GM19463 (cell line): Measurements from ENCODE around the gene KHDRBS2.
"Not testable (repeated sequence)": the region's sequence is repeated elsewhere in the genome, so short reads cannot be mapped to it uniquely, and the experiment has no call there.

ENCODE experiments used
- ATAC-seq: cut with Tn5 transposase; IDR thresholded peaks from one replicate; pipeline ENCODE4 v1.9.1; 2021; ENCODE audit warnings: mild to moderate bottlenecking, moderate library complexity; ENCODE audit not compliant: unreplicated experiment

The KHDRBS2 gene

GRCh38 chr6:61869632-61870400, 416.2 kb downstream of the KHDRBS2 start:
- ATAC-seq, result no peak

- ATAC-seq, result no peak
Observed at GRCh38 chr6:61868507-61869080, 417.4 kb downstream of the KHDRBS2 start.

DNA sequence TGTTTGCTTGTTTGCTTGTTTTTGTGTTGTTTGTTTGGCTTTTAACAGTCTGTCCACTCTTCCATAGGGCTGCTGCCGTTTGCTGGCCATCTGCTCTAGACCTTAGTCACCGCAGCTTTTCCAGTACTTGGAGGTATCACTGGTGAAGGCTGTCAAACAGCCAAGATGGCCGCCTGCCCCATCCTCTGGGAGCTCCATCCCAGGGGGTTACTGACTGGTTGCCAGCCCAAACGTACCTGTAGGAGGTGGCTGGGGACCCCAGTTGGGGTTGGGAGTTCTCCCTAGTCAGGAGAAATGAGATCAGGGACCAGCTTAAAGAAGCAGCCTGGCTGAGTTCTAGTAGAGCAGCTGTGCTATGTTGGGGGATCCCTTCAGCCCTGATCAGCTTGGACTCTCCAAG, 418.4 kb downstream of the KHDRBS2 start:
- ATAC-seq, result no peak

DNA sequence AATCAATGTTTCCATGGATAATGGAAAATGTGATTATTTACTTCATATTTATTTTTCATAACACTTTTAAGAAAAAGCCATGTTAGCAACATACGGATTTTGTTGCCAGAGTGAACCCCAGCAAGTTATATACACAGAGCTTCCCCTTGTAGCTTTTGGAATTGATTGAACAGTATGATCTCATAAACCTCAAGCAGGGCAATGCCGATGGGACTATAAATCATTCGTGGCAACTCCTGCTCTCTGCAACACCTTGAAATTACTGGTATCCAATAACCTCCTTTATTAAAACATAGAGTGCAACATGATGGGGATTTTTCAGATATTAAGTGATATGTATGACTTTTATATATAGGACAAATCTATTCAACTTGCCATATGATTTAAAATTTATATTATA, 428.5 kb downstream of the KHDRBS2 start:
- ATAC-seq, result no peak

- no peak for ATAC-seq
Observed at GRCh38 chr6:61841958-61842357, 444.1 kb downstream of the KHDRBS2 start.

GRCh38 chr6:61835237-61835636, 450.8 kb downstream of the KHDRBS2 start:
- no peak for ATAC-seq

GRCh38 chr6:61833176-61833755, 452.8 kb downstream of the KHDRBS2 start:
- no peak for ATAC-seq

DNA sequence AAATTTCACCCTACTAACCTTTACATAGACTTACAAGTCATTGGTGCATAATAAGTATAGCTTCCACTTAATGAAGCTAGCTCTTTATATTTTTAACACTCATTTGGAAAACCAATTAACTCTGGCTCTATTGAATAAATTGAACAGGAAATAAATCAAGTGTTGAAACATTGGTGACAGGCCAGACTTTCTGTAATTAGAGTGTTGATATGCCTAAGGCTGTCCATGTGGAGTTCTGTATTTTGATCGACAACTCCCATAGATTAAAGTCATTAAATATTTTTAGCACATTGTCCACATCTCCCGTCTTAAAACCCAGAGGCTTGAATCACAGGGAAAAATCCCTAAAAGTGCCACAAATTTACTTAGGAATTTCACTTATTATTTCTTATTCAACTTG, 468.3 kb downstream of the KHDRBS2 start:
- no peak for ATAC-seq

DNA sequence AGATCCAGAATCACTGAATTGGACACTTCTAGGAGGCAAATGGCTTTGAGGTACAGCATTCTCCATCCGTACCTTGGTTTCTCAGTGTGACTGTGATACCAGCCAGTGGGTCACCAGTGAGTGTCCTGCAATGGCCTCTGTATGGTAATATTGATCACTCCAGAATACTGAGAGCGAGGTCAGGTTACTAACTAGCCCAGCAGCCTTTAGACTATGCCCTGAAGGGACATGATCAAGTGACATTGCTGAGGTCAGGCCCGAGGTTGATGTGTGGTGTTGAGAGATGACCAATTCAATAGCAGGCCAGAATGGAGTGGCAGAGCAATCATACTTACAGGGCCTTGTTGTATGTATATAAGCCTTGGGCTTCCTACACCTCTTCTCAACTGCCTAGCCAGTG, 476.0 kb downstream of the KHDRBS2 start:
- ATAC-seq, result no peak

DNA sequence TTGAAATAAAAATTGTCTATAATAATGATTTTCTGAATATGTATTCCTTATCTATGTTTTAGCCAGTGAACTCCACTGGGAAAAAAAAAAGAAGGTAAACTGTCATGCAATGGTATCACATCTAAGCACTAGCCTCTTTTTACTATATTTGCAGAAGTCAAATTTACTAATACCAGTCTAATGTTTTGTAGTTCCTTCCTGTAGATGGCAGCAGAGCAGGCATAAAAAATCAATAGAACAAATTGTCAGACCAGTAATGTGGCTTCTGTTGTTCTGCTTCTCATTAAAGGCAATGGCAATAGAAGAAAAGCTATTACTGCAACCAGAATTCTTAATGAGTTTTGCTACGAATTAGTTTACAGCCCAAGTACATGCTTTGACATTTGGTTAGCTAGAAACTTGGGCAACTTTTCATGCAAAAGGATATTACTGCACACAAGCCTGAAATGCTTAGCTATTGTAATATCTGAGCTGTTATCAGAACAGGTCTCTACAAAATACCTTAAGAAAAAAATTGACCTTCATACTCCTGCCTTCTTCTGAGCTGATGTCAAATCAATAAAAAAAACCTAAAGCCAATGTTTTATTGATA, 476.9 kb downstream of the KHDRBS2 start:
- no peak for ATAC-seq

- ATAC-seq, result no peak
Observed at GRCh38 chr6:61787998-61788397, 498.0 kb downstream of the KHDRBS2 start.

DNA sequence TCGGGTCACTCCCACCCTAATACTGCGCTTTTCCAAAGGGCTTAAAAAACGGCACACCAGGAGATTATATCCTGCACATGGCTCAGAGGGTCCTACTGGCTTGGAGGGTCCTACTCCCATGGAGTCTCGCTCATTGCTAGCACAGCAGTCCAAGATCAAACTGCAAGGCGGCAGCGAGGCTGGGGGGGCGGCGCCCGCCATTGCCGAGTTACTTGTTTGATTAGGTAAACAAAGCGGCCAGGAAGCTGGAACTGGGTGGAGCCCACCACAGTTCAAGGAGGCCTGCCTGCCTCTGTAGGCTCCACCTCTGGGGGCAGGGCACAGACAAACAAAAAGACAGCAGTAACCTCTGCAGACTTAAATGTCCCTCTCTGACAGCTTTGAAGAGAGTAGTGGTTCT, 516.6 kb downstream of the KHDRBS2 start:
- ATAC-seq, result not testable (repeated sequence)

DNA sequence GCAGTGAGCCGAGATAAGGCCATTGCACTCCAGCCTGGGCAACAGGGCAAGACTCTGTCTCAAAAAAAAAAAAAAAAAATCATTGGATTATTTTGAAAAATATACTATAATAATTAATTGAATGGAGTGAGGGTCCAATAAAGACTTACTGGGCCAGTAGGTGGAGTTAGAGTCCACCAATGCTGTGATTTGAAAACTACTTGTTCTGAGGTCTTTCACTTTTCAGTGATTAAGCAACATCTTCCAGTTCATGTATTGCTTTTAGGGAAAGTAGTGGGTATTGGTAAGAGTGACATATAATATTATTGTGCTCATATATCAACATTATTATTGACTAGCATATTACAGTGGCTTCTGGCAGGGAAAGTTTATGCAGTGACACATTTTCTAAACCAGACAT, 530.3 kb downstream of the KHDRBS2 start:
- ATAC-seq, result no peak

- ATAC-seq, result no peak
Observed at GRCh38 chr6:61751986-61752385, 534.0 kb downstream of the KHDRBS2 start.

DNA sequence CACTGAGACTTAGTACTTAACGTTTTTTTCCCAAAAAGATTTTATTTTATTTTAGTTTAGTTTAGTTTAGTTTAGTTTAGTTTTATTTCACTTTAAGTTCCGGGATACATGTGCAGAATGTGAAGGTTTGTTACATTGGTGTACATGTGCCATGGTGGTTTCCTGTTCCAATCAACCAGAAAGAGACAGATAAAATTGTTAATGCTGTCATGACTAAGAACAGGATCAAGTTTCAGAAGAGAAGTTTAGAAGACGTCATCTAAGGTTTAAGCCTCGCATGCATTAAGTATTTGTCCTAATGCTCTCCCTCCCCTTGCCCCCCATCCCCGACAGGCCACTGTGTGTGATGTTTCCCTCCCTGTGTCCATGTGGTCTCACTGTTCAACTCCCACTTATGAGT, 540.0 kb downstream of the KHDRBS2 start:
- no peak for ATAC-seq

- ATAC-seq, result no peak
Observed at GRCh38 chr6:61711849-61712248, 574.2 kb downstream of the KHDRBS2 start.

DNA sequence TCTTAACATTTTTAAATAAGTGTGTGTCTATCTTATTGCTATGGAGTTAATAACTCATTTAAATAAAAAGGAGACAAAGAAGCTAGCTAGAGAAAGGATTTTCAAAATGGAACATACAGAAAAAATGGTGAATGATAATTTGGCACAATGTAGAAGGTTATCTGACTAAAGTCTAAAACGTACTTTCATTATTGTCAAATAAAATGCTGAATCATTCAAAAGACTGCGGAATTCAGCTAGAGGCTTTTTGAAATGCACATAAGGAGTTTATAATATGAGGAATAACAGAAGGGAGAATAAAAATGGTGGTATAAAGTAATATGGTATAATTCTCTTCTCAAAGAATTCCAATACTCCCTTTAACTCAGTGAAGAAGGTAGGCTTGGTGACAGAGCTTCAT, 597.9 kb downstream of the KHDRBS2 start:
- no peak for ATAC-seq

GRCh38 chr6:61682562-61682961, 603.5 kb downstream of the KHDRBS2 start:
- no peak for ATAC-seq

GRCh38 chr6:61679625-61680024, 606.4 kb downstream of the KHDRBS2 start:
- no peak for ATAC-seq

DNA sequence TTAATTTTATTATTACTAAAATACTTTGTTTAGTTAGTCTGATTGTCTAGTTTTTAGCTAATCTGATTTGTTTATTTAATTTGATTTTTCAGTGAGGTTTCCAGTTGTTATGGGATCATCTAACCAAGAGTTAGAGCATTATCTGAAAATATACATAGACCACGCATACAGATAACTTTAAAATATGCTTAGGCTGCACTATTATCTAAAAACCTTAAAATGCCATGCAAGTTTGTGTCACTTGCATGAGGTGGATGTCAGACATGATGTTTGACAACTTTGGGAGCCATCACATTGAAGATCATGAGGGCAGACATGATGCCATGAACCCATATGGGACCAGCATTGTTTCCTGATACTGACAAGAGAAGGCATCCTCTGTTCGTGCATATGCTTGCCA, 610.3 kb downstream of the KHDRBS2 start:
- ATAC-seq, result no peak

DNA sequence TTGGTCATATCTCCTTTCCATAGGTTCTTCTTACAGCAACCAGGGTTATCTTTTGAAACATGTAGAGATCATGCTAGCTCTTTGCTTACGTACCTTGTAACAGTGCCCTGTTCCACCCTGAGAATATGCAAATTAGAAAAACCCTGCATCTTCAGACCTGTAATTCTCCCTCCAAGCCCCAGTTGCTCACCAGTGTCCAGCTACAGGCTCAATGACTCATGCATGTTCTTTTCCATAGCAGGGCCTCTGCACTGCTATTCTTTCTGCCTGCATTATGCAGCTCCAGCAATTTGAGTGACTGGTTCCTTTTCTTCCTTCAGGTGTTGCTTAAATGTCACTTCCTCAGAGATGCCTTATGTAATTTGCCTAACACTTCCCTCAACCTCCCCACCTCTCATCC, 636.2 kb downstream of the KHDRBS2 start:
- ATAC-seq, result no peak

- ATAC-seq, result no peak
Observed at GRCh38 chr6:61640463-61640862, 645.6 kb downstream of the KHDRBS2 start.
